Stimulated activated effector memory CD8-positive, alpha-beta T cell treated with anti-CD3 and anti-CD28 coated beads, Interleukin-12 subunit alpha, Interleukin-12 subunit beta, amount 100 ng/mL, for 72 hours (primary cell): ENCODE results near the gene STAT6.
A peak's percentile ranks its signal among the peaks of the same experiment; 100 is the strongest.

ENCODE experiments used
- ATAC-seq: fragments of 150-1000 bp; cut with Tn5 transposase; 2 replicates; pipeline ENCODE4 v1.10.0; 2021
- DNase-seq, 2 donors: peaks; one replicate each; pipeline ENCODE4 v3.0.0; 2021 to 2022; ENCODE audit warnings: low spot score in 2 of 2
- H3K27ac Mint-ChIP-seq: one replicate; pipeline ENCODE4 v1.8.0; 2022; ENCODE audit warnings: mild to moderate bottlenecking, mixed read lengths
- H3K36me3 Mint-ChIP-seq: one replicate; pipeline ENCODE4 v1.8.0; 2022; ENCODE audit warnings: mild to moderate bottlenecking, mixed read lengths
- H3K4me1 Mint-ChIP-seq: one replicate; pipeline ENCODE4 v1.8.0; 2022; ENCODE audit warnings: mixed read lengths
- H3K4me3 Mint-ChIP-seq: one replicate; pipeline ENCODE4 v1.8.0; 2022; ENCODE audit warnings: mild to moderate bottlenecking, mixed read lengths
- H3K9me3 Mint-ChIP-seq: one replicate; pipeline ENCODE4 v1.8.0; 2022; ENCODE audit warnings: mixed read lengths

The STAT6 gene

GRCh38 chr12:57111031-57111734 is at the start of gene STAT6:
Gene STAT6 (minus strand): TSS chr12:57111362. CDS start chr12:57108278, 3,084 bp downstream.
- peaks cover 60% of the 10 kb centered on the region for H3K4me1 Mint-ChIP-seq
- DNase-seq (peak; percentile 59 to 85), ATAC-seq (peak; percentile 79)
- peak within 1 kb of the TSS; percentile 95 for H3K27ac Mint-ChIP-seq
- peak within 1 kb of the TSS; percentile 88 for H3K4me3 Mint-ChIP-seq
- peaks cover 60% of the 10 kb centered on the region for H3K36me3 Mint-ChIP-seq
- no peaks in the 10 kb centered on the region for H3K9me3 Mint-ChIP-seq

DNA sequence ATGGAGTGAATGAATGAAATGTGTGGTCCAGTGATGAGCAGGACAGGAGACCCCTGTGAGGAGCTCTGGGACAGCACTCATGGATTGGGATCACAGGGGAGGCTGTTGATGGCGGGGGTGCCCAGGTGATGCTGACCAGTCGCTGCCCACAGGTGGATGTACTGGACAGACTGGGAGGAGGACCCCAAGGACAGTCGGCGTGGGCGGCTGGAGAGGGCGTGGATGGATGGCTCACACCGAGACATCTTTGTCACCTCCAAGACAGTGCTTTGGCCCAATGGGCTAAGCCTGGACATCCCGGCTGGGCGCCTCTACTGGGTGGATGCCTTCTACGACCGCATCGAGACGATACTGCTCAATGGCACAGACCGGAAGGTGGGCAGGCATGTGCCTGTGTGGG is 49.6 kb upstream of the STAT6 start:
- H3K27ac Mint-ChIP-seq = peak overlapping the region; percentile 45
- H3K4me3 Mint-ChIP-seq = no peak overlapping the region
- no peak for DNase-seq
- ATAC-seq = peak; percentile 9
- H3K36me3 Mint-ChIP-seq = no peaks in the 10 kb centered on the region
- peaks cover 11% of the 10 kb centered on the region for H3K4me1 Mint-ChIP-seq
- H3K9me3 Mint-ChIP-seq = no peaks in the 10 kb centered on the region

DNA sequence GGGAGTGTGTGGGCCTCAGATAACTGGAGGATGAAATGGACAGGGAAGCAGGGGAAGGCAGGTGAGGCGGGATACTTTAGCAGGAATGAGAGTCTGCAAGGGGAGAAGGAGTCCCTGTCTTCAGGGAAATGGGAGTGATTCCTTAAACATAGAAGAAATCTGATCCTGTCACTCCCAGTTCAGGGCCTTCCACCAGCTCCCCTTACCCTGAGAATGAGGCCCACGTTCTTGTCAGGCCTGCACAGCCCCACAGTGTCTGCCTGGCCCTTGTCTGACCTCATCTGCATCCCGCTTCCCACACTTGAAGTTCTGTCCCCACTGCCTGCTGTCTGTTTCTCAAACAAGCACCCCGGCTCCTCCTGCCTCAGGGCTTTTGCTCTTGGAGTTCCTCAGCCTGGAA is 48.9 kb upstream of the STAT6 start:
- no peak for ATAC-seq
- Mint-ChIP-seq H3K27ac (peak overlapping the region; percentile 45), H3K4me1 (peaks cover 11% of the 10 kb centered on the region), H3K9me3 (no peaks in the 10 kb centered on the region), H3K36me3 (no peaks in the 10 kb centered on the region), H3K4me3 (no peak overlapping the region)
- DNase-seq = no peak

DNA sequence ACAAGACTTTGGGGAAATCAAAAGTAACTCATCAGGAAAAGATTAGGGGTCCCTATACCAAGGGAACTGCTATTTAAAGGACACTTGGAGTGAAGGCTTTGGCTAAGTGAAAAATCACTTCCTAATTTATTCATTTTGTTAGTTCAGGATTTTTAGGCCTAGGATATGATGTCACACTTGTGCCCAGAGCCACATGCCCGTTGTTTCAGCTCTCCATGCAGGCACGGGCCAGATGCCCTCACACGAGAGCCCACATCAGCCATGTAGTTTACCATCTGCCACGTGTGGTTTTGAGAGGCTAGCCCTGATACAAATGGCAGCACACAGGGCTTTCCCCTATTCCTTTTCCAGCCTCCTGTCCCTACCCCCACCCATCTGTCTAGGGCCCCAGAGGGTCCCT is 48.1 kb upstream of the STAT6 start:
- Mint-ChIP-seq H3K27ac (no peak overlapping the region), H3K36me3 (no peaks in the 10 kb centered on the region), H3K4me1 (peaks cover 11% of the 10 kb centered on the region), H3K9me3 (no peaks in the 10 kb centered on the region), H3K4me3 (no peak overlapping the region)
- no peak for ATAC-seq
- no peak for DNase-seq

DNA sequence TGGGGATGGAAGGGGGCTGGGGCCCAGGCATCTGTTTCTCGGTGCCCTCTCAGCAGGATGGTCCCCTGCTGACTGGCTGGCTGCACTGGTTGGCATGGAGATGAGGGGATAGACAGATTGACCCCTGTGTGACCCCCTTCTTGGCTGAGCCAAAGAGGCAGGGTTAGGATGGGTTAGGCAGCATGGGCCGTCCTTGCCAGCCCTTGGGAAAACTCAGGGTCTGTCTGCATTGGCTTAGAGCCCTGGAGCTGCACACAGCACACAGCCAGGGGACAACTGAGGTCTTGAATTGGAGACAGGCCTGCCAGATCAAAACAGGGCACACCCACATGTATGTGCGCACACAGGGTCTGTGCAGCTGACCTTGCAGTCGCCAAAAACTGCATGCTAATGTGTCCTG is 47.5 kb upstream of the STAT6 start:
- Mint-ChIP-seq H3K4me3 (no peak overlapping the region), H3K9me3 (no peaks in the 10 kb centered on the region), H3K36me3 (no peaks in the 10 kb centered on the region), H3K27ac (no peak overlapping the region), H3K4me1 (peaks cover 11% of the 10 kb centered on the region)
- no peak for DNase-seq
- ATAC-seq = no peak

GRCh38 chr12:57158186-57158585 is 47.0 kb upstream of the STAT6 start:
- Mint-ChIP-seq H3K4me3 (no peak overlapping the region), H3K27ac (peak overlapping the region; percentile 79), H3K9me3 (no peaks in the 10 kb centered on the region), H3K36me3 (no peaks in the 10 kb centered on the region), H3K4me1 (peaks cover 11% of the 10 kb centered on the region)
- ATAC-seq = no peak
- DNase-seq = no peak

DNA sequence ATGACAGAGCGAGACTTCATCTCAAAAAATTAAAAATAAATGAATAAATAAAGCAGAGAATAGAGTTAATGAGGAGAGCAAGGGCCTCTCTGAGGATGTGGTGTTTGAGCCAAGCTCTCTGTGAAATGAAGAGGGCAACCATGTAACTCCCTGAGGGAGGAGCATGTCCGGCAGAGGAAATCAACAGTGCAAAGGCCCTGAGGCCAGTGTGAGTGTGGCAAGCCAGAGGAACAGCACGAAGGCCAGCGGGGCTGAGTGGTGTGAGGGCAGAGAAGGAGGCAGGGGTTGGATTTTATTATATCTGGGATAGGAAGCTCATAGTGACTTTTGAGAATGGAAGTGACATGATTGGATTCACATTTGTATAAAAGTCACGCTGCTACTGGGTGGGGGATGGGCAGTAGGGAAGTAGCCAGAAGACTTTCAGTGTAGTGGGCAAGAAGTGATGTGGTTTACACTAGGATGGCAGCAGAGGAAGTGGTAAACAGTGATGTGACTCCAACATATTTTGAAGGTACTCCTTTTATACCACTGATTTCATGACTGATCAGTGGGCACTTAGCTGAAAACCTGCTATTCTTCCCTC is 46.5 kb upstream of the STAT6 start:
- no peaks in the 10 kb centered on the region for H3K9me3 Mint-ChIP-seq
- H3K36me3 Mint-ChIP-seq = no peaks in the 10 kb centered on the region
- ATAC-seq (no peak), DNase-seq (no peak)
- H3K4me1 Mint-ChIP-seq = peaks cover 11% of the 10 kb centered on the region
- H3K27ac Mint-ChIP-seq = peak overlapping the region; percentile 79
- no peak overlapping the region for H3K4me3 Mint-ChIP-seq

DNA sequence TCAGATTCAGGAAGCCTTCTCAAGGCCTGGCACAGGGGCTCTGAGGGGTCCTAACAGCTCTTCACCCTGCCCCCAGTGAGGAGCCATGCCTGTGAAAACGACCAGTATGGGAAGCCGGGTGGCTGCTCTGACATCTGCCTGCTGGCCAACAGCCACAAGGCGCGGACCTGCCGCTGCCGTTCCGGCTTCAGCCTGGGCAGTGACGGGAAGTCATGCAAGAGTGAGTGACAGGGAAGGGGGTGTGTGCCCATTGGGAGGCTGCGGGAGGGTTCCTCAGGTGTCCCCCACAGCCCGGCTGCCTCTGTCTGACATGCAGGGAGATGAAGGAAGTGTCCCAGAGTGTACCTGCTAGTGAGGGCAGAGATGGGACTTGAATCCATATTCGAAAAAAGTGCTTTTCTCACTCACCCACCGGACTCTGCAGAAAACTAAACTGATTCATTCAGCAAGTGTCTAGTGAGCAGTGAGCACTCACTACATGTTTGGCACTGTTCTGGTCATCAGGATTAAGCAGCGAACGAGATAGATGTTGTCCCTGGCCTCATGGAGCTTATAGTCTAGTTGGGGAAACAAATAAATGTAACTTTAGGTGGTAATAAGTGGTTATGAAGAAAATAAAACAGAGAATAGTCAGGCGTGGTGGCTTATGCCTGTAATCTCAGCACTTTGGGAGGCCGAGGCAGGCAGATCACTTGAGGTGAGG is 45.7 kb upstream of the STAT6 start:
- Mint-ChIP-seq H3K4me3 (no peak overlapping the region), H3K4me1 (peaks cover 11% of the 10 kb centered on the region), H3K36me3 (no peaks in the 10 kb centered on the region), H3K27ac (peak overlapping the region; percentile 79), H3K9me3 (no peaks in the 10 kb centered on the region)
- no peak for DNase-seq
- no peak for ATAC-seq

DNA sequence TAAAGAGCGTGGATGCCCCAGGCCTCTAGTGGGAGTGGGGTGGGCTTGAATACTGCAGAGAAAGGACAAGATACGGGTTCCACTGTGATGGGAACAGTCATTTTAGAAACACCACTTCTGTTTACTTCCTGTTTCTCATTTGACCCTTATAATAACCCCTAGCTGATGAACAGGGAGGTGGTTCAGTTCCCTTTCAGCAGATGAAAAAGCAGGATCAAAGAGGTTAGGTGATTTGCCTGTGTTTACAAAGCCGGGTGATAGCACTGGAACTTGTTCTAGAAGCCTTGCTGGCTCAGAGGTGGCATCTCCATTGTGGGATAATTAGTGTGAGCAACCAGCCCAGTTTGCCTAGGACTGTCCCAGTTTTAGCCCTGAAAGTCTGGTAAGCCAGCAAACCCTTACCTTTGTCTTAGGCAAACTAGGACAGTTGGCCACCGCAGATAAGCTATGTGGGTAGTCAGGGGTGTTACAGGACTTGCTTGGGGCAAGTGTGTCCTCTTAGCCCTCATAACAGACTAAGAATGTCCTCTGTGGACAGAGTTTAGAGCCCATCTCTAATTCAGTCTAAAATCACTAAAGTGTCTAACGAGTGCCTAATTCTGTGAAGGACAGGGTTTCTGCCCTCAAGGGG is 43.8 kb upstream of the STAT6 start:
- no peak overlapping the region for H3K4me3 Mint-ChIP-seq
- no peaks in the 10 kb centered on the region for H3K9me3 Mint-ChIP-seq
- H3K27ac Mint-ChIP-seq = no peak overlapping the region
- peaks cover 11% of the 10 kb centered on the region for H3K4me1 Mint-ChIP-seq
- H3K36me3 Mint-ChIP-seq = no peaks in the 10 kb centered on the region
- ATAC-seq (no peak), DNase-seq (no peak)

- no peaks in the 10 kb centered on the region for H3K9me3 Mint-ChIP-seq
- no peak for ATAC-seq
- no peak for DNase-seq
- H3K4me3 Mint-ChIP-seq = no peak overlapping the region
- peaks cover 11% of the 10 kb centered on the region for H3K4me1 Mint-ChIP-seq
- H3K36me3 Mint-ChIP-seq = no peaks in the 10 kb centered on the region
- H3K27ac Mint-ChIP-seq = no peak overlapping the region
Observed at GRCh38 chr12:57154076-57154475, 42.9 kb upstream of the STAT6 start.

DNA sequence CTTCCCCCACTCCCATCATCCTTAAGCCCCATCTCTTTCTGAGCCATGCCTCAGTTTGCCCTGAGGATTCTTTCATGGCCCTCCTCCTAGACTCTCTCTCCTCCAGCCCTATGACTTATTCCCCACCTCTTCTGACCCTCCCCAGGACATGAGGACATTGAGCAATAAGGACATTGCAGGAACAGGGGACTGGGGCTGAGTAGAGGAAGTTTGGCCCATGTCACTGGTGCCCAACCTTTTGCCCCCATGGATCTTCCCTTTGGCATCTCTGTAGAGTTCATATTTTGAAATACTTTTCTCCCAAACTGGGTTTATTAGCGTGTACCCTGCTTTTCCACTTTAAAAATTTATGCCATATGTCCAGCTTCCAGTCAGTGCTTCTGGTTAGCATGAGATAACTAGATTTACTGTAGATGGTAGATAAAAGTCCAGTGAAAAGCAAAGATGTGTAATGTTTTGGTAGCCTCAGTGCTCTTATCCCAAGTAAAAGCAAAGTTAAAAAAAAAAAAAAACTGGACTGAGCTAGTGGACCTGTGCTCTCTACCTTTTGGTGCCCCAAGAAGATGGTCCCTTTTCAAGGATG is 42.3 kb upstream of the STAT6 start:
- Mint-ChIP-seq H3K9me3 (no peaks in the 10 kb centered on the region), H3K27ac (peak overlapping the region; percentile 18), H3K4me3 (no peak overlapping the region), H3K4me1 (peaks cover 11% of the 10 kb centered on the region), H3K36me3 (no peaks in the 10 kb centered on the region)
- no peak for ATAC-seq
- DNase-seq = no peak

DNA sequence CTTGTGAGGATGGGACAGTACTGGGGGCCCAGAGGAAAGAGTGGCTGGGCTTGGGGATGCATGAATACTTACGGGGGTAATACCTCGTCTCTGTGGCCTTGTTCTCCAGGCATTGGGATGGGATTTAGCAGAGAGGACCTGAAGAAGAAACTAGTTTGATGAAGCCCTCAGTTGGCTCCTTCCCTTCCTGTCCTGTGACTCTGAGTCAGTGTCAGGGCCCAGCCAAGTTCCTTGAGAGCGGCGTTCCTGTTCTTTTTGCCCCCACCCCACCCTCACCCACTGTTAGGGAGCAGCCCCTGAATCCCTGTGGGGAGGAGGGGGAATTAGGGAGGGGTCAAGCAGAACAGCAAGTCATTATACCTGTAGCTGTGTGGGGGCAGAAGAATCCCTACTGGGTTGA is 41.5 kb upstream of the STAT6 start:
- H3K9me3 Mint-ChIP-seq = no peaks in the 10 kb centered on the region
- ATAC-seq (no peak), DNase-seq (no peak)
- H3K36me3 Mint-ChIP-seq = no peaks in the 10 kb centered on the region
- no peak overlapping the region for H3K4me3 Mint-ChIP-seq
- H3K4me1 Mint-ChIP-seq = peaks cover 4% of the 10 kb centered on the region
- no peak overlapping the region for H3K27ac Mint-ChIP-seq

- H3K4me1 Mint-ChIP-seq = peaks cover 5% of the 10 kb centered on the region
- H3K4me3 Mint-ChIP-seq = no peak overlapping the region
- no peaks in the 10 kb centered on the region for H3K36me3 Mint-ChIP-seq
- no peak for ATAC-seq
- DNase-seq = no peak
- H3K27ac Mint-ChIP-seq = peak overlapping the region; percentile 18
- H3K9me3 Mint-ChIP-seq = no peaks in the 10 kb centered on the region
Observed at GRCh38 chr12:57151741-57152630, 40.8 kb upstream of the STAT6 start.

DNA sequence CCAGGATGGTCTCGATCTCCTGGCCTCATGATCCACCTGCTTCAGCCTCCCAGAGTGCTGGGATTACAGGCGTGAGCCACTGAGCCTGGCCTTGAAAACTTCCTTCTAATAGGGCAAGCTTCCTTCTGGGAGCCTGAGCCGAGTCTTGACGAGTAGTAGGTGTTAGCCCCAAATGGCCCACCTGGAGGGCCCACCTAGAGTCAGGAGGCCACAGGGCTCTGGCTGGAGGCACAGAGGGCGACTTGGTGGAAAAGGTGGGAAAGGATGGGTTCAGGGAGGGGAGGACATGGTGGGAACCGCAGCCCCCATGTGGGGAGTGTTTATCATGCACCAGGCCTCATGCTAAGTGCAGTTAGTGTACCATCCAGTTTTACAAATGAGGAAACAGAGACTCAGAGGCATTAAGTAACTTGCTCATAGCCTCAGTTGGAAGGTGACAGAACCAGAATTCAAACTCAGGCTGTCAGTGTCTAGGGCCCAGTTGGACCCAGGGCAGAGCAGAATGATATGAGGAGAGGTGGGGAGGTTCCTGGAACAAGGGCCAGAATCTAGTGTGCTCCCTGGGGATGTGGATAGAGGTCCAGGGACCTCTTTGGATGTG is 39.3 kb upstream of the STAT6 start:
- Mint-ChIP-seq H3K9me3 (no peaks in the 10 kb centered on the region), H3K36me3 (no peaks in the 10 kb centered on the region), H3K4me3 (no peak overlapping the region), H3K27ac (no peak overlapping the region), H3K4me1 (peaks cover 5% of the 10 kb centered on the region)
- ATAC-seq (no peak), DNase-seq (no peak)
